Adrenal gland (tissue), 12 donors: ENCODE measurements around the gene RNF223. TPM values are rescaled to one million over a fixed set of nuclear protein-coding genes. Genes with fewer than 3 reads are reported as not detected.

ENCODE experiments used
- DNase-seq, 7 donors: peaks; one replicate each; pipeline ENCODE4 v3.0.0-alpha.2; 2019 to 2020
- H3K27ac ChIP-seq, 5 donors: fragments of 200-600 bp; sonication (generic) in 4 of 5; 1 replicate in 3 of 5; 2 replicates in 2 of 5; pipeline versions ENCODE4 v1.5.1 to v1.8.0; 2016 to 2020; ENCODE audit warnings: mild to moderate bottlenecking in 1 of 5
- H3K27me3 ChIP-seq: fragments of 200-600 bp; 2 replicates; pipeline ENCODE4 v1.8.0; 2021
- H3K36me3 ChIP-seq, 2 donors: fragments of 200-600 bp; replicated peaks in 1 of 2; 1 replicate in 1 of 2; 2 replicates in 1 of 2; pipeline versions ENCODE4 v1.5.1 to v1.8.0; 2018 to 2022
- H3K4me1 ChIP-seq, 2 donors: fragments of 200-600 bp; replicated peaks in 1 of 2; 1 replicate in 1 of 2; 2 replicates in 1 of 2; pipeline versions ENCODE4 v1.5.1 to v1.8.0; 2018 to 2021
- H3K4me3 ChIP-seq, 4 donors: fragments of 200-600 bp; sonication (generic) in 3 of 4; one replicate each; pipeline ENCODE4 v1.5.1; 2016 to 2018
- H3K9me3 ChIP-seq, 3 donors: fragments of 200-600 bp; sonication (generic) in 1 of 3; replicated peaks in 1 of 3; 1 replicate in 2 of 3; 2 replicates in 1 of 3; pipeline versions ENCODE4 v1.5.1 to v1.8.0; 2016 to 2021
- CTCF ChIP-seq, 6 experiments: fragments of 450-650 bp in 4 of 6; fragments of 200-600 bp in 2 of 6; sonication (generic) in 1 of 6; IDR thresholded peaks; 1 replicate in 5 of 6; 2 replicates in 1 of 6; pipeline versions ENCODE4 v1.5.1 to v1.8.0; 2016 to 2021; ENCODE audit warnings: antibody characterized with exemption in 6 of 6, mild to moderate bottlenecking in 2 of 6, moderate library complexity in 1 of 6
- POLR2A ChIP-seq, 2 donors: fragments of 450-650 bp; IDR thresholded peaks; one replicate each; pipeline ENCODE4 v1.6.1; 2017; ENCODE audit warnings: antibody characterized with exemption in 2 of 2, mild to moderate bottlenecking in 2 of 2, moderate library complexity in 1 of 2
- whole genome bisulfite sequencing, 4 donors: extraction: QIAGEN DNeasy Blood & Tissue Kit in 2 of 4; methylation state at CpG; one replicate each; pipeline versions ENCODE4 v1.1.5 to v1.1.7; 2013 to 2017; 5-methylcytosine and 5-hydroxymethylcytosine counted together
- intact Hi-C, 2 donors: fragments of 100-400 bp; cut with DNase I; formaldehyde crosslinking; loops; one replicate each; pipeline versions ENCODE4 v1.14.1 to v1.15.0; 2022 to 2023
- polyA plus RNA-seq, 3 donors: library from polyadenylated mRNA; stranded (reverse); fragments of 200-250 nt in 2 of 3; fragments of 350-450 nt in 1 of 3; fragmentation: Illumina TruSeq in 1 of 3; extraction: RNeasy Lipid Tissue Mini Kit (QIAGEN cat#74804) in 1 of 3; gene quantifications; one replicate each; pipeline ENCODE4 v1.2.3, GENCODE V29; 2013 to 2014
- total RNA-seq, 9 donors: library from RNA; depleted of rRNA in 4 of 9; stranded (reverse); fragments of >200 nt in 4 of 9; fragments of 120-200 nt in 1 of 9; fragmentation: NEBNext Ultra II Directional in 1 of 9; extraction: Animal tissue kit (Norgen Biotek cat#: 25700) in 1 of 9; gene quantifications; one replicate each; pipeline versions ENCODE4 v1.1.0 to v1.2.4, GENCODE V29; 2013 to 2023
- donor health status: healthy with polysubstance abuse.
- donor health status: Bipolar disorder and iron deficiency.
- donor health status: DM: yes; HTN: yes; CAD: no.
- donor health status: DM: no; HTN: no; CAD: no.
- donor health status: DM: no; HTN: no; CAD: no.
- donor health status: DM: yes; HTN: yes; CAD: no.

The RNF223 gene
- total and polyA plus RNA-seq, 12 donors, result 0.03 TPM; not detected in 11

- H3K9me3 ChIP-seq, result no peaks in the 10 kb centered on the region
- no peak overlapping the region for H3K4me3 ChIP-seq
- peaks cover 60% of the 10 kb centered on the region for H3K27me3 ChIP-seq
- no peak overlapping the region for H3K27ac ChIP-seq
- 57 to 62% (median 61%) methylated on average over 16 to 20 of the region's 20 CpGs for WGBS, 4 donors
- intact Hi-C loops, result no loop called here
- TF ChIP-seq POLR2A (IDR thresholded peaks at IDR 0.05) (no peak), CTCF (IDR thresholded peaks at IDR 0.05) (no peak)
- H3K36me3 ChIP-seq, result no peaks in the 10 kb centered on the region
- peaks cover 3 to 5% of the 10 kb centered on the region in 2 donors for H3K4me1 ChIP-seq
- no peak for DNase-seq
Measured at GRCh38 chr1:1065265-1065939, 8.7 kb downstream of the RNF223 start.

GRCh38 chr1:1063945-1064831 lies 9.9 kb downstream of the RNF223 start:
- H3K9me3 ChIP-seq, result no peaks in the 10 kb centered on the region
- TF ChIP-seq POLR2A (IDR thresholded peaks at IDR 0.05), result no peak
- peak; percentile 73 to 88 (median 84) for TF ChIP-seq CTCF (IDR thresholded peaks at IDR 0.05)
- intact Hi-C loops, result loop anchor here (2.0 kb wide), 1 partner anchor 79 kb away; no protein-coding TSS in a partner anchor
- H3K4me3 ChIP-seq, result no peak overlapping the region
- WGBS, 4 donors, result 0 to 9% (median 7%) methylated on average over 7 to 50 of the region's 50 CpGs
- H3K27me3 ChIP-seq, result peaks cover 66% of the 10 kb centered on the region
- H3K27ac ChIP-seq, result no peak overlapping the region
- peak; percentile 48 to 70 (median 56) for DNase-seq
- H3K4me1 ChIP-seq, result peaks cover 9 to 10% of the 10 kb centered on the region in 2 donors
- H3K36me3 ChIP-seq, result no peaks in the 10 kb centered on the region

DNA sequence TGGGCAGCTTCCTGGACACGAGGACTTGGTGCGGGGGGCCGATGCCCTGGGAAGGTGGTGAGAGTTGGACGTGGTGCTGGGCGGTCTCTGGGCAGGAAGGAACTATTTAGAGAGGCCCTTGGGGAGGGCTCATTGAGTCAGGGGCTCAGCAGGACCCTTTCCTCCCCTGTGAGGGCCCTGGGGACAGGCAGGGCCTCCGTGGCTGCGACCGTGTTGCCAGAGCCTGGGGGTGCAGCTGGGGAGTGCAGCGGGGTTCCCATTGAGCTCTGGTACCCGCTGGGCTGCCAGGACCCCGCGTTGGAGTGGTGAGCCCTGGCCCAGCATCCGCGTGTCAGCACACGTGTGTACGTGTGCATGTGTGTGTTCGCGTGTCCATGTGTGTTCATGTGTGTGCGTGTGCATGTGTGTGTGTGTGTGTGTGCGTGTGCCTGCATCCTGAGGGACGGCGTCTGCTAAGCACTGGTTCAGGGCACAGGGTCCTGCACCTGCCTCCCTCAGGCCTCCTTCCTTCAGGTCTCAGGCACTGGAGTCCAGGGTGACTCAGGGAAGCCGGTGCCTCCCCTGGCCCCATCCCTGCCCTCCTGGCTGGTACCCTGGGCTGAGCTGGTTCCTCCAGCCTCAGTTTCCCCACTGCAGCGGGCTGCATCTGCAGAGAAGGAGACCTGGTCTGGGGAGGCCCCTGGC lies 10.7 kb downstream of the RNF223 start:
- peaks cover 70% of the 10 kb centered on the region for H3K27me3 ChIP-seq
- H3K36me3 ChIP-seq, result no peaks in the 10 kb centered on the region

More for the DNA sequence above, 10.7 kb downstream of the RNF223 start:
- intact Hi-C loops, result loop anchor here (2.0 kb wide), 1 partner anchor 79 kb away; no protein-coding TSS in a partner anchor
- peaks cover 11% of the 10 kb centered on the region in 2 donors for H3K4me1 ChIP-seq
- no peak for DNase-seq
- no peak overlapping the region for H3K27ac ChIP-seq
- WGBS, 4 donors, result 0 to 66% (median 49%) methylated on average over 1 to 24 of the region's 24 CpGs
- no peak overlapping the region for H3K4me3 ChIP-seq
- TF ChIP-seq POLR2A (IDR thresholded peaks at IDR 0.05) (no peak), CTCF (IDR thresholded peaks at IDR 0.05) (no peak)
- H3K9me3 ChIP-seq, result no peaks in the 10 kb centered on the region
